HEK293 (cell line): ENCODE measurements around the gene DGUOK.

ENCODE experiments used
- CTCF ChIA-PET: fragments of 350-600 bp; formaldehyde crosslinking; extraction: SDS; loops from one replicate; lab custom pipeline; 2021; ENCODE audit warnings: antibody characterized with exemption; lab: Yijun Ruan, JAX
- POLR2A ChIA-PET: fragments of 300-600 bp; formaldehyde crosslinking; extraction: SDS; loops from one replicate; lab custom pipeline; 2020; ENCODE audit warnings: antibody characterized with exemption, inconsistent platforms; lab: Yijun Ruan, JAX
- H3K27ac ChIP-seq: fragments of 200-500 bp; sonication (Bioruptor generic); 2 replicates; pipeline ENCODE4 v1.5.1; 2014; ENCODE audit warnings: low read depth, low read length, control low read depth, inconsistent platforms; ENCODE audit errors: extremely low read depth
- H3K36me3 ChIP-seq, 2 experiments: fragments of 200-500 bp in 1 of 2; sonication (Bioruptor generic) in 1 of 2; 1 replicate in 1 of 2; 2 replicates in 1 of 2; pipeline ENCODE4 v1.5.1; 2014 to 2017; ENCODE audit warnings: inconsistent platforms in 2 of 2, low read length in 2 of 2; ENCODE audit not compliant: control insufficient read depth in 2 of 2, insufficient read depth in 1 of 2
- H3K4me1 ChIP-seq: fragments of 200-500 bp; sonication (Bioruptor generic); 2 replicates; pipeline ENCODE4 v1.5.1; 2014; ENCODE audit warnings: mild to moderate bottlenecking, low read length, inconsistent platforms; ENCODE audit not compliant: control insufficient read depth, insufficient read depth
- H3K4me3 ChIP-seq: 2 replicates; pipeline ENCODE4 v1.5.1; 2011; ENCODE audit warnings: low read depth, mild to moderate bottlenecking, control low read depth, low read length, moderate library complexity
- H3K9me3 ChIP-seq: fragments of 200-500 bp; sonication (Bioruptor generic); 2 replicates; pipeline ENCODE4 v1.5.1; 2014; ENCODE audit warnings: low read depth, low read length, inconsistent platforms; ENCODE audit not compliant: control insufficient read depth, insufficient read depth
- BCL11A ChIP-seq: fragments of 450-650 bp; formaldehyde crosslinking; IDR thresholded peaks from 2 replicates; pipeline ENCODE4 v1.5.1; 2016; ENCODE audit warnings: low read depth, missing biosample characterization, missing genetic modification characterization
- EGR2 ChIP-seq: fragments of 450-650 bp; formaldehyde crosslinking; IDR thresholded peaks from 2 replicates; pipeline ENCODE4 v1.5.1; 2016; ENCODE audit warnings: low read depth, missing biosample characterization, missing genetic modification characterization
- PRDM1 ChIP-seq: fragments of 450-650 bp; formaldehyde crosslinking; IDR thresholded peaks from 2 replicates; pipeline ENCODE4; 2016; ENCODE audit warnings: missing biosample characterization, missing genetic modification characterization
- SCRT1 ChIP-seq: fragments of 450-650 bp; formaldehyde crosslinking; IDR thresholded peaks from 2 replicates; pipeline ENCODE4 v1.5.1; 2016; ENCODE audit warnings: missing biosample characterization, missing genetic modification characterization, borderline replicate concordance
- SCRT2 ChIP-seq: fragments of 450-650 bp; formaldehyde crosslinking; IDR thresholded peaks from 2 replicates; pipeline ENCODE4 v1.5.1; 2016; ENCODE audit warnings: missing biosample characterization, missing genetic modification characterization
- WT1 ChIP-seq: fragments of 450-650 bp; formaldehyde crosslinking; IDR thresholded peaks from 2 replicates; pipeline ENCODE4 v1.5.1; 2016; ENCODE audit warnings: missing biosample characterization, missing genetic modification characterization
- ZBTB1 ChIP-seq: fragments of 450-650 bp; formaldehyde crosslinking; IDR thresholded peaks from 2 replicates; pipeline ENCODE4 v1.5.1; 2016; ENCODE audit warnings: missing biosample characterization, missing genetic modification characterization
- ZBTB17 ChIP-seq: fragments of 450-650 bp; formaldehyde crosslinking; IDR thresholded peaks from 2 replicates; pipeline ENCODE4 v1.5.1; 2016; ENCODE audit warnings: missing biosample characterization, missing genetic modification characterization
- ZBTB20 ChIP-seq: fragments of 450-650 bp; formaldehyde crosslinking; IDR thresholded peaks from 2 replicates; pipeline ENCODE4 v1.5.1; 2016; ENCODE audit warnings: missing biosample characterization, missing genetic modification characterization
- ZBTB8A ChIP-seq: fragments of 450-650 bp; formaldehyde crosslinking; IDR thresholded peaks from 2 replicates; pipeline ENCODE4 v1.5.1; 2016; ENCODE audit warnings: missing biosample characterization, missing genetic modification characterization
- ZFP3 ChIP-seq: fragments of 450-650 bp; formaldehyde crosslinking; IDR thresholded peaks from 2 replicates; pipeline ENCODE4 v1.5.1; 2016; ENCODE audit warnings: low read depth, missing biosample characterization, missing genetic modification characterization
- ZNF184 ChIP-seq: fragments of 450-650 bp; IDR thresholded peaks from 2 replicates; pipeline ENCODE4 v1.5.1; 2018; ENCODE audit warnings: missing biosample characterization, mild to moderate bottlenecking, missing genetic modification characterization
- ZNF324 ChIP-seq: fragments of 450-650 bp; formaldehyde crosslinking; IDR thresholded peaks from 2 replicates; pipeline ENCODE4 v1.5.1; 2016; ENCODE audit warnings: missing biosample characterization, missing genetic modification characterization
- ZNF501 ChIP-seq: fragments of 450-650 bp; formaldehyde crosslinking; IDR thresholded peaks from 2 replicates; pipeline ENCODE4 v1.5.1; 2016; ENCODE audit warnings: missing biosample characterization, missing genetic modification characterization
- ZNF510 ChIP-seq: fragments of 450-650 bp; formaldehyde crosslinking; IDR thresholded peaks from 2 replicates; pipeline ENCODE4 v1.5.1; 2018; ENCODE audit warnings: mild to moderate bottlenecking, missing genetic modification characterization, missing biosample characterization; ENCODE audit not compliant: insufficient replicate concordance
- ZNF514 ChIP-seq: fragments of 450-650 bp; formaldehyde crosslinking; IDR thresholded peaks from 2 replicates; pipeline ENCODE4 v1.5.1; 2016; ENCODE audit warnings: missing biosample characterization, missing genetic modification characterization
- ZNF544 ChIP-seq: fragments of 450-650 bp; formaldehyde crosslinking; IDR thresholded peaks from 2 replicates; pipeline ENCODE4 v1.5.0; 2017; ENCODE audit warnings: missing biosample characterization, missing genetic modification characterization
- ZNF571 ChIP-seq: fragments of 450-650 bp; formaldehyde crosslinking; IDR thresholded peaks from 2 replicates; pipeline ENCODE4 v1.5.0; 2017; ENCODE audit warnings: missing biosample characterization, missing genetic modification characterization
- ZNF654 ChIP-seq: fragments of 450-650 bp; formaldehyde crosslinking; IDR thresholded peaks from 2 replicates; pipeline ENCODE4 v1.5.1; 2016; ENCODE audit warnings: low read depth, missing biosample characterization, missing genetic modification characterization
- ZNF830 ChIP-seq: fragments of 450-650 bp; IDR thresholded peaks from 2 replicates; pipeline ENCODE4 v1.5.0; 2018; ENCODE audit warnings: missing biosample characterization, missing genetic modification characterization, low read depth, mild to moderate bottlenecking, moderate library complexity
- TF ChIP-seq, protein P1 (sequence below): fragments of 450-650 bp; formaldehyde crosslinking; IDR thresholded peaks from 2 replicates; pipeline ENCODE4 v1.5.1; 2016; ENCODE audit warnings: missing biosample characterization, missing genetic modification characterization
- TF ChIP-seq, protein P2 (sequence below): fragments of 450-650 bp; formaldehyde crosslinking; IDR thresholded peaks from 2 replicates; pipeline ENCODE4 v1.5.1; 2016; ENCODE audit warnings: missing biosample characterization, missing genetic modification characterization
- TF ChIP-seq, protein P3 (sequence below): fragments of 450-650 bp; formaldehyde crosslinking; IDR thresholded peaks from 2 replicates; pipeline ENCODE4 v1.5.1; 2016; ENCODE audit warnings: missing biosample characterization, missing genetic modification characterization

DGUOK gene

DNA sequence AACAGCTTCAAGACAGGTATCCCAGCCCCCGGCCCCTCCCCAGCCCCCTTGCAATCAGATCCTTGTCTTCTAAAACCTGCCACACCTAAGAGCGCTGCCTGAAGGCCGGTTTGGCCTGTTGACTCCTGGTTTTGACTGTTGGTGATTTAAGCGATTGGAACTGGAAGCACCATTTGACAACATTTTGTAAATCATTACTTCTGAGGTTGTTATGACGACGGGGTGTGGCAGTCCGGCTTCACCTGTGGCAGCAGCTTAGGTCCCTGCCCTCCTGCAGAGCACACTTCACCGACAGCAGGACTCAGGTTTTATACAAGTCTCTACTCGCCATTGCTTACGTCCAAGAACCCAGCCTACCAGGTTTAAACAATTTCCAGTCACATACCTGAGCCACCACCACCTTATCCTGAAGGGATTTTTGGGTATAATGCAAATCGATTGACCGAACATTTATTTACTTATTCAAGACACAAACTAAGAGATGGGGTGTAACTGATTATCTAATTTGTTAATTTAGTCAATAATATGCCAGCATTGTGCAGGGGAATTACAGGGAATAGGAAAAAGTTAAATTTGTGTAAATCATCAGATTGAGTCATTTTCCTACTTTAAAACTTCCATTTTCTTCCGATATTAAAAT is 707 bp upstream of the DGUOK start:
- no peak overlapping the region for H3K27ac ChIP-seq

DNA sequence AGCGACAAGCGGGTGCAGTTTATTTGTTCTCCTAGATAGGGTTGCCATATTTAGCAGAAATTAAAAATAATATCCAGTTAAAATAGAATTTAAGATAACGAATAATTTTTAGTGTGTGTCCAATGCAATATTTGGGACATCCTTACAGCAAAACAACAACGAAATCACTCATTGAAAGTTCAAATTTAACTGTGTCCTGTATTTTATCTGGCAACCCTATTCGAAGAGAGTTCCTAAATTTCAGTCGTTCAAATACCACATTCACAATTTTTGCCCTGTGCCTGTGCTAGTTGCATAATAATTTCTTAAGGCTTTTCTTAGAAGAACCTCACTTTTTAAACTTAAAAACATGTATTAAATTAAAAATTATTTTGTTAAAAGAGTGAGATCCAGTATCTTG is 664 bp downstream of the DGUOK start:
- Histone ChIP-seq H3K4me1 (peaks cover 13% of the 10 kb centered on the region), H3K4me3 (peak overlapping the region; percentile 95), H3K27ac (peak overlapping the region; percentile 67), H3K9me3 (no peaks in the 10 kb centered on the region), H3K36me3 (peaks cover 5 to 27% of the 10 kb centered on the region in 2 experiments; a peak in 2 of 3 replicates)
- TF ChIP-seq, protein P1, sequence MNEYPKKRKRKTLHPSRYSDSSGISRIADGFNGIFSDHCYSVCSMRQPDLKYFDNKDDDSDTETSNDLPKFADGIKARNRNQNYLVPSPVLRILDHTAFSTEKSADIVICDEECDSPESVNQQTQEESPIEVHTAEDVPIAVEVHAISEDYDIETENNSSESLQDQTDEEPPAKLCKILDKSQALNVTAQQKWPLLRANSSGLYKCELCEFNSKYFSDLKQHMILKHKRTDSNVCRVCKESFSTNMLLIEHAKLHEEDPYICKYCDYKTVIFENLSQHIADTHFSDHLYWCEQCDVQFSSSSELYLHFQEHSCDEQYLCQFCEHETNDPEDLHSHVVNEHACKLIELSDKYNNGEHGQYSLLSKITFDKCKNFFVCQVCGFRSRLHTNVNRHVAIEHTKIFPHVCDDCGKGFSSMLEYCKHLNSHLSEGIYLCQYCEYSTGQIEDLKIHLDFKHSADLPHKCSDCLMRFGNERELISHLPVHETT: no peak
- TF ChIP-seq ZNF514 (tag by site-specific recombination) (no peak), SCRT2 (no peak), ZNF324 (tag by site-specific recombination) (no peak), ZNF654 (tag by site-specific recombination) (no peak), ZBTB1 (tag by site-specific recombination) (no peak), ZNF184 (tag by site-specific recombination) (no peak), ZNF830 (no peak), ZNF571 (tag by site-specific recombination) (no peak), ZBTB8A (tag by site-specific recombination) (no peak), BCL11A (tag by site-specific recombination) (no peak), ZBTB20 (tag by site-specific recombination) (no peak), ZNF510 (tag by site-specific recombination) (no peak), WT1 (tag by site-specific recombination) (no peak), ZBTB17 (tag by site-specific recombination) (no peak), PRDM1 (tag by site-specific recombination) (no peak)
- TF ChIP-seq, protein P2, sequence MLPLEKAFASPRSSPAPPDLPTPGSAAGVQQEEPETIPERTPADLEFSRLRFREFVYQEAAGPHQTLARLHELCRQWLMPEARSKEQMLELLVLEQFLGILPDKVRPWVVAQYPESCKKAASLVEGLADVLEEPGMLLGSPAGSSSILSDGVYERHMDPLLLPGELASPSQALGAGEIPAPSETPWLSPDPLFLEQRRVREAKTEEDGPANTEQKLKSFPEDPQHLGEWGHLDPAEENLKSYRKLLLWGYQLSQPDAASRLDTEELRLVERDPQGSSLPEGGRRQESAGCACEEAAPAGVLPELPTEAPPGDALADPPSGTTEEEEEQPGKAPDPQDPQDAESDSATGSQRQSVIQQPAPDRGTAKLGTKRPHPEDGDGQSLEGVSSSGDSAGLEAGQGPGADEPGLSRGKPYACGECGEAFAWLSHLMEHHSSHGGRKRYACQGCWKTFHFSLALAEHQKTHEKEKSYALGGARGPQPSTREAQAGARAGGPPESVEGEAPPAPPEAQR (tag by site-specific recombination): no peak
- CTCF ChIA-PET: interaction anchor here (0.7 to 0.8 kb wide), 2 partner anchors 42 to 193 kb away, joined by 3 to 4 read pairs; no protein-coding TSS in a partner anchor
- POLR2A ChIA-PET: interaction anchor here (0.8 to 1.0 kb wide), 3 partner anchors 11 to 99 kb away, joined by 3 to 5 read pairs (median 5); no protein-coding TSS in a partner anchor

More for the DNA sequence above, 707 bp upstream of the DGUOK start:
- H3K36me3 ChIP-seq: peaks cover 0 to 13% of the 10 kb centered on the region in 2 experiments; a peak in 2 of 3 replicates
- no peaks in the 10 kb centered on the region for H3K9me3 ChIP-seq
- POLR2A ChIA-PET: no interaction called here
- peak overlapping the region; percentile 22 for H3K4me3 ChIP-seq
- TF ChIP-seq ZNF544 (tag by site-specific recombination) (no peak), SCRT2 (peak; percentile 61)
- H3K4me1 ChIP-seq: peaks cover 13% of the 10 kb centered on the region
- CTCF ChIA-PET: interaction anchor here (0.8 kb wide), 1 partner anchor 30 kb away, joined by 3 read pairs; no protein-coding TSS in a partner anchor

DNA sequence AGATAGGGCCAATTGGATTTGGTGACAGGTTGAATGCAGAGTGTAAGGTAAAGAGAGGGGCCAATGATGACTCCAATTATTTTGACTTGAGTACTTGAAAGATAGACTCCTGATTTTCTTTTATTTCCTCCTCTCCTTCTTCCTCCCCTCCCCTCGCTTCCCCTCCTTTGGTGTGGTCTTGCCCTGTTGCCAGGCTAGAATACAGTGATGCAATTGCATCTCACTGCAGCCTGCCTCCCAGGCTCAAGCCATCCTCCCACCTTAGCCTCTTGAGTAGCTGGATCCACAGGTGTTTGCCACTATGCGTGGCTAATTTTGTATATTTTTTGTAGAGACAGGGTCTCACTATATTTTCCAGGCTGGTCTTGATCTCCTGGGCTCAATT is 2.3 kb downstream of the DGUOK start:
- TF ChIP-seq SCRT2 (peak; percentile 94), SCRT1 (tag by site-specific recombination) (peak; percentile 57; the same call in 1 of the 2 replicates), EGR2 (no peak), ZFP3 (no peak), ZNF501 (tag by site-specific recombination) (no peak)
- TF ChIP-seq, protein P3, sequence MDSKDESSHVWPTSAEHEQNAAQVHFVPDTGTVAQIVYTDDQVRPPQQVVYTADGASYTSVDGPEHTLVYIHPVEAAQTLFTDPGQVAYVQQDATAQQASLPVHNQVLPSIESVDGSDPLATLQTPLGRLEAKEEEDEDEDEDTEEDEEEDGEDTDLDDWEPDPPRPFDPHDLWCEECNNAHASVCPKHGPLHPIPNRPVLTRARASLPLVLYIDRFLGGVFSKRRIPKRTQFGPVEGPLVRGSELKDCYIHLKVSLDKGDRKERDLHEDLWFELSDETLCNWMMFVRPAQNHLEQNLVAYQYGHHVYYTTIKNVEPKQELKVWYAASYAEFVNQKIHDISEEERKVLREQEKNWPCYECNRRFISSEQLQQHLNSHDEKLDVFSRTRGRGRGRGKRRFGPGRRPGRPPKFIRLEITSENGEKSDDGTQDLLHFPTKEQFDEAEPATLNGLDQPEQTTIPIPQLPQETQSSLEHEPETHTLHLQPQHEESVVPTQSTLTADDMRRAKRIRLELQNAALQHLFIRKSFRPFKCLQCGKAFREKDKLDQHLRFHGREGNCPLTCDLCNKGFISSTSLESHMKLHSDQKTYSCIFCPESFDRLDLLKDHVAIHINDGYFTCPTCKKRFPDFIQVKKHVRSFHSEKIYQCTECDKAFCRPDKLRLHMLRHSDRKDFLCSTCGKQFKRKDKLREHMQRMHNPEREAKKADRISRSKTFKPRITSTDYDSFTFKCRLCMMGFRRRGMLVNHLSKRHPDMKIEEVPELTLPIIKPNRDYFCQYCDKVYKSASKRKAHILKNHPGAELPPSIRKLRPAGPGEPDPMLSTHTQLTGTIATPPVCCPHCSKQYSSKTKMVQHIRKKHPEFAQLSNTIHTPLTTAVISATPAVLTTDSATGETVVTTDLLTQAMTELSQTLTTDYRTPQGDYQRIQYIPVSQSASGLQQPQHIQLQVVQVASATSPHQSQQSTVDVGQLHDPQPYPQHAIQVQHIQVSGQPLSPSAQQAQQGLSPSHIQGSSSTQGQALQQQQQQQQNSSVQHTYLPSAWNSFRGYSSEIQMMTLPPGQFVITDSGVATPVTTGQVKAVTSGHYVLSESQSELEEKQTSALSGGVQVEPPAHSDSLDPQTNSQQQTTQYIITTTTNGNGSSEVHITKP: peak; percentile 90
- Histone ChIP-seq H3K4me3 (no peak overlapping the region), H3K36me3 (peaks cover 8 to 42% of the 10 kb centered on the region in 2 experiments), H3K4me1 (peaks cover 13% of the 10 kb centered on the region), H3K9me3 (no peaks in the 10 kb centered on the region), H3K27ac (no peak overlapping the region)
- ChIA-PET POLR2A (no interaction called here), CTCF (no interaction called here)
